Activated CD4-positive, alpha-beta T cell treated with anti-CD3 and anti-CD28 coated beads, Interleukin-2, amount 10 ng/mL, durations not matched to agents 7 days and 5 days (primary cell): ENCODE results near the gene PDGFA. TPM values are rescaled to one million over a fixed set of nuclear protein-coding genes. Genes with fewer than 3 reads are reported as not detected.

Experiments used
- CTCF ChIA-PET: fragments of 350-600 bp; sonication (Branson Sonifier 250); formaldehyde crosslinking; loops from one replicate; lab custom pipeline; 2021; ENCODE audit warnings: antibody characterized with exemption; lab: Charles Lee
- POLR2A ChIA-PET: fragments of 350-600 bp; sonication (Branson Sonifier 250); formaldehyde crosslinking; loops from one replicate; lab custom pipeline; 2021; ENCODE audit warnings: antibody characterized with exemption; lab: Charles Lee
- DNase-seq: peaks from one replicate; pipeline ENCODE4 v3.0.0-alpha.2; 2020
- H3K27ac Mint-ChIP-seq: one replicate; pipeline ENCODE4 v1.8.0; 2021; ENCODE audit warnings: mild to moderate bottlenecking, moderate library complexity, mixed read lengths
- H3K27me3 Mint-ChIP-seq: one replicate; pipeline ENCODE4 v1.8.0; 2021; ENCODE audit warnings: mixed read lengths
- H3K36me3 Mint-ChIP-seq: one replicate; pipeline ENCODE4 v1.8.0; 2021; ENCODE audit warnings: low read depth, mixed read lengths
- H3K4me1 Mint-ChIP-seq: one replicate; pipeline ENCODE4 v1.8.0; 2021; ENCODE audit warnings: mixed read lengths
- H3K4me3 Mint-ChIP-seq: one replicate; pipeline ENCODE4 v1.8.0; 2021; ENCODE audit warnings: mild to moderate bottlenecking, moderate library complexity, mixed read lengths
- H3K9me3 Mint-ChIP-seq: one replicate; pipeline ENCODE4 v1.8.0; 2021; ENCODE audit warnings: mixed read lengths
- total RNA-seq, 2 experiments: library from RNA; stranded (reverse); gene quantifications; one replicate each; pipeline ENCODE4 v1.2.3, GENCODE V29; 2021

The PDGFA gene
- total RNA-seq, 2 experiments from 2014 or later, result 0.37 to 0.46 TPM

DNA sequence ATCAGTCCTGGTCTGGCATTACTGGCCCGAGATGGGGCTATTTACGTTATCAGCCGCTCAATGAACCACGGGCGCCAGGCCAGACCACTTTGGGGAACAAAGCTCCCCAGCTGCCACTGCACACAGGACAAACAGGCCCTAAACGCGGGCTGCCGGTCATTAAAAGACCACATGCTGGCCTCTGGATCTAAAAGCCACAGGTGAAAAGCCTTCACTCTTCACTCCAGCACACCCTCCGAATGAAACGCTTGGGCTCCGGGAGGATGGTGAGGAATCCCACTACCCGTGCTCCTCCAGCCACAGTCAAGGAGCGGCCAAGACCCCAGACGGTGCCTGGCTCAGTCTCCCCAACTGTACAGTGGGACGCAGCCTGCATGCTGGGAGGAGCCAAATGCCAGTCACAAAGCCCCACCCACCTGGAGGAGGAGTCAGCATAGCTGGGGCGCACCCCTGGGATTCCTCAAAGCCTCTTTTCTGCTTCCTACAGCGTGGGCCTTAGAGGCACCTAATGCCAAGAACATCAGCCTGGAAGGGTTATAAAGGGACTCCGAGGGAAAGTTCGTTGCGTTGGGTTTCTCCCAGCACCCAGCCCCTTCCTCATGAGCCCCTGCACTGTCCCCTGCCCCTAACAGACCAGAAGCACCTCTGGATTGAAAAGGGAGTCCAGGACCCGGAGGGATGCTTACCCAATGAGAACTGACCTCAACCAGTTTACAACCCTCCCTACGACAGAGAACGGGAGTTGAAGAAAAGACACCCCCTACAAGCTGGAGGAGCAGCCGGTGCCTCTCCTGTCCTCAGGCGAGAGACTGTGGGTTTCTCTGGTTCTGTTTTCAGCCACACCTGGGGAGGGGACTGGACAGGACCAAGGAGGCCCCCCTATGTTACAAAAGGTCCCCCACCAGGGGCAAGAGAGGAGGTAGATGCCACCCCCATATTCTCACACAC lies 4.7 kb downstream of the PDGFA start:
- Mint-ChIP-seq H3K4me3 (no peak overlapping the region), H3K4me1 (peaks cover 8% of the 10 kb centered on the region), H3K36me3 (no peaks in the 10 kb centered on the region), H3K9me3 (no peaks in the 10 kb centered on the region), H3K27ac (no peak overlapping the region), H3K27me3 (peaks cover 25% of the 10 kb centered on the region)
- POLR2A ChIA-PET, result no interaction called here
- DNase-seq, result no peak
- CTCF ChIA-PET, result interaction anchor here (0.9 kb wide), 1 partner anchor 251 kb away, joined by 3 read pairs; no protein-coding TSS in a partner anchor

DNA sequence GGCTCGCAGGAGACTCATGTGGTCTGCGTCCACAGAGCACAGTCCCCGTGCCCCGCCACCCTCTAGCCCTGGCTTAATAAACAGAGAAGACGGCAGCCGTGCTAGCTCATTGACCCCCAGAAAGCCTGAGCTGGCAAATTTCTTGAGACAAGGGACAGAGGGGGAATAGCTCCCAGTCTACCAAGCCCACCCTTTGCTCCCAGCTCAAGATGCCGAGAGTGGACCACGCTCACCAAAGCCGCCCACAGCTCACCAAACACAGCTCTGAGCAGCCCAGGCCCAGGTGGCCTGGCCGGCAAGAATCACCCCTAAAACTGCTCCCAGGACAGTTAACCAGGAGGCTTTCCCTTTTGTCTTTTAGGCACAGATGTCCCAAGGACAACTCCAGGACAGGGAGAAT lies 5.4 kb downstream of the PDGFA start:
- H3K27ac Mint-ChIP-seq, result no peak overlapping the region
- H3K4me1 Mint-ChIP-seq, result peaks cover 8% of the 10 kb centered on the region
- H3K36me3 Mint-ChIP-seq, result no peaks in the 10 kb centered on the region
- no peaks in the 10 kb centered on the region for H3K9me3 Mint-ChIP-seq
- ChIA-PET CTCF (interaction anchor here (1.0 kb wide), 1 partner anchor 63 kb away, joined by 3 read pairs; no protein-coding TSS in a partner anchor), POLR2A (no interaction called here)
- H3K4me3 Mint-ChIP-seq, result no peak overlapping the region
- H3K27me3 Mint-ChIP-seq, result peaks cover 25% of the 10 kb centered on the region
- no peak for DNase-seq

DNA sequence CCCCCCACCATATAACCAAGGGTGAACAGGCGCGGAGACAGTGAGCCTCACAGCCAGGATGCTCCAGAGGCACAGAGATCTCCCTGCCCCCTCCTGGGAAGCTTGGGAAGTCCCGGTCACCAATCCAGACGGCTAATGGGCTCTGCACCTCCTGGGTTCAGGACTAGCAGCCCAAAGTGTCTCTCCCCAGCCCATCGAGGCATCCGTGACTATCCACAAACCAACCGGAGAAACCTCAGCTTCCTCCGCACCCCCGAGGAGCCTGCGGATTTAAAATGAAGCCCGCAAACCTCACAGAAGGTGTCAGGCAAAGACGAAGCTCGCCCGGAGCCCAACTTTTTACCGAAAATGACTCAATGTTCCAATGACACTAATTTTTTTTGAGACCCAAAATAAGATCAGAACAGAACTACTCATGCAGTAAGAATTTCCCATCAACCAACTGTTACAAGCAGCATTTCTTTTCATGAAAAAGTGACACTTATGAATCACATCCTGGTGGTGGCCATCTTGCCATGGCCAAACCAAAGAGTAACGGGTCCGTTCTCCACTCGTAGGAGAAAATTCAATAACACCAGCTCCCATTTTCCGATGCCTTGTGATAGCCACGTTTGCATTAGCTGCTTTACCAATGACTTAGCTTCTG lies 6.0 kb downstream of the PDGFA start:
- H3K4me3 Mint-ChIP-seq, result no peak overlapping the region
- ChIA-PET POLR2A (no interaction called here), CTCF (interaction anchor here (1.0 kb wide), 1 partner anchor 62 kb away, joined by 3 read pairs; no protein-coding TSS in a partner anchor)
- H3K27ac Mint-ChIP-seq, result no peak overlapping the region
- peaks cover 7% of the 10 kb centered on the region for H3K4me1 Mint-ChIP-seq
- H3K9me3 Mint-ChIP-seq, result no peaks in the 10 kb centered on the region
- peaks cover 22% of the 10 kb centered on the region for H3K27me3 Mint-ChIP-seq
- no peak for DNase-seq
- no peaks in the 10 kb centered on the region for H3K36me3 Mint-ChIP-seq

DNA sequence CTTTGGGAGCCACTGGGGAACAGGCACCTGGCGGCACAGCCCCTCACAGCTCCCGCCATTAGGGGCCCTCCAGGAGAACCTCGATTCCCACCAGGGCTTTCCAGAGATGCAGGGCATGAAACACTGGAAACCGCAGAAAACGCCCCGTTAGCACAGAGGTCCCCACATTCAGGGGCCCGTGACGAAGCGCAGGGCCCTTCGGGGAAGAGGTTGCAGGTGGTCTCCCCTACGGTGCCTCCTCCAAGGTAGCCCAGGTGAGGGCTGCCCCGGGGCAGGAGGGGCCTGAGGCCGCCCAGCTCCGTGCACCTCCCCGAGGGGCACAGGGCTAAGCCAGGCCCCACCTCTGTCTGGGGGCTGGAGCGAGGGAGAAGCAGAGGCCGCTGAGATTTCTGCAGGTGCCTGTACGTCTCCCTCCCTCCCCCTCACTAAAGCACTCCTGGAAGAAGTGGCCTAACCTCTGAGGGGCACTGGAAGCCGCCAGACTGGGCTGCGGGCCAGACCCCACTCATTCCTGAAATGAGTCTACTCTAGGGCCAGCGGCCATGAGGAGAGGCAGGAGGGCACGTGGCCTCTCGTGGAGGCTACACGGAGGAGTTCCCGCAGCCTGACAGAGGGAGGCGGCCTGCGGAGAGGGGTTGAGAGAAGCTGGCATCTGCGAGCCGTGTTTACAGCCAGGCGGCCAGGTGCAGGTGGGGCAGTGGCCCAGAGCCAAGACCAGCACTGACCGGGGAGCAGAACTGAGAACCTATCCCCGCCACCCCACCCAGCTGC lies 6.9 kb downstream of the PDGFA start:
- CTCF ChIA-PET, result no interaction called here
- POLR2A ChIA-PET, result no interaction called here

DNA sequence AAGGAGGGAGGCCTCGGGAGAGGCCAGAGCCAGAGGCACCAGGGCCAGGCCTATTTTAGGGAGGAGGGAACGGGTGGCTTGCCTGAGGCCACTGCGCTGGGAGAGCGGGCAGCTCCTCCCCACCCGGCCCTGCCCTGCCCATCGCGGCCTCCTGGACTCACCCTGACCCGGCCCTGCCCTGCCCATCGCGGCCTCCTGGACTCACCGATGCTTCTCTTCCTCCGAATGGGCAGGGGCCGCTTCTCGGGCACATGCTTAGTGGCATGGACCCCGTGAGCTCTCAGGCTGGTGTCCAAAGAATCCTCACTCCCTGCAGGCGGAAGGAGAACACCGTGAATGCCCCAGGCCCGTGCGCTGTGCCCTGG lies 7.5 kb downstream of the PDGFA start:
- Mint-ChIP-seq H3K36me3 (no peaks in the 10 kb centered on the region), H3K4me3 (no peak overlapping the region), H3K4me1 (no peaks in the 10 kb centered on the region), H3K9me3 (no peaks in the 10 kb centered on the region), H3K27me3 (peaks cover 13% of the 10 kb centered on the region), H3K27ac (no peak overlapping the region)
- POLR2A ChIA-PET, result no interaction called here
- no peak for DNase-seq
- CTCF ChIA-PET, result no interaction called here

More for the DNA sequence above, 6.9 kb downstream of the PDGFA start:
- Mint-ChIP-seq H3K27ac (no peak overlapping the region), H3K27me3 (peaks cover 15% of the 10 kb centered on the region), H3K4me3 (no peak overlapping the region), H3K36me3 (no peaks in the 10 kb centered on the region), H3K9me3 (no peaks in the 10 kb centered on the region), H3K4me1 (peaks cover 2% of the 10 kb centered on the region)
- no peak for DNase-seq

DNA sequence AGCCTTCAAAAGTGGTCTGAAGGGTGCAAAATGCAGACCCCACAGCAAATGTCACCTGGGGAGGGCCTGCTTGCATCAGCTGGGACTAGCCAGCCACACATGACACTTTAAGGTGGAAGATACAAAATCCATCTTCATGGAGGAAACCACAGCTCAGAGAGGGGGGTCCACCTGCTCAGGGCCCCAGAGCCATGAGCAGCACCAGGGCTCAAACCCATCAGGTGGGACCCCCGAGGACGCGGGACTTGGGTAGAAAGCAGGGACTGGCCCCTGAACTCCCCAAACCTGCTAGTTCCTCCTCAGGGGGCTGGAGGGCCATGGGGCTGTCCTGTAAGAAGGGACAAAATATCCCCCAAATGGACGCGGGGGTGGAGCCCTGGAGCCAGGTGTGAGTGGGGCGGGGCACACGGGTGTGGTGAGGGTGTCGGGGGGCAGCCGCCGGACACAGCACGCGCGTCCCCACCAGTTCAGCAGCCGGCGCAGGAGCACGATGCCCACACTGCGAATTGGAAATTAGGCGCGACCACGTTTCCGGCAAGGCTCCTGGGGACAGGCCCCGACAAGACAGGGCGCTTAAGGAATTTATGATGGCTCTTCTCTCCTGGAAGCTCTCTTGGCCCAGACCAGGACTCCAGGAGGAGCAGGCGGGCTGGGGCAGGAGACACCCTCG lies 8.0 kb downstream of the PDGFA start:
- no peak overlapping the region for H3K4me3 Mint-ChIP-seq
- POLR2A ChIA-PET, result no interaction called here
- H3K27ac Mint-ChIP-seq, result no peak overlapping the region

DNA sequence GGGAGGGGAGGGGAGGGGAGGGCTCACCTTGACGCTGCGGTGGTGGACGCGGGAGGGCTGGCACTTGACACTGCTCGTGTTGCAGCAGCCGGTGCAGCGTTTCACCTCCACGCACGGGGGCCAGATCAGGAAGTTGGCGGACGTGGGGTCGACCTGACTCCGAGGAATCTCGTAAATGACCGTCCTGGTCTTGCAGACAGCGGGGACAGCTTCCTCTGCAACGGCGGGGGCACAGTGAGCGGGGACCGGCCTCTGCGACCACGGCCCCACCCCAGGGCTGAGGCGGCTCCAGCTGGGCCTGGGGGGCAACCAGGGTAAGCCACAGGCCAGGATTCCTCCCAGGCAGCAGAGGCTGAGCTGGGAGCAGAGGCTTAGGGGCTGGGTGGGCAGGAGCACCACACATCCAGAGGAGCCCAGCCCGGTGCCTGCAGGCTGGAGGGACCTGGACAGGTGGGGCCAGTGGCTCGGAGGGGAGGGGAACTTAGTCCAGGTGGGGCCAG lies 8.8 kb downstream of the PDGFA start:
- ChIA-PET POLR2A (no interaction called here), CTCF (no interaction called here)
- no peaks in the 10 kb centered on the region for H3K4me1 Mint-ChIP-seq
- H3K27me3 Mint-ChIP-seq, result peaks cover 9% of the 10 kb centered on the region
- no peak overlapping the region for H3K27ac Mint-ChIP-seq
- H3K4me3 Mint-ChIP-seq, result no peak overlapping the region
- no peaks in the 10 kb centered on the region for H3K9me3 Mint-ChIP-seq
- no peaks in the 10 kb centered on the region for H3K36me3 Mint-ChIP-seq
- no peak for DNase-seq

More for the DNA sequence above, 8.0 kb downstream of the PDGFA start:
- H3K9me3 Mint-ChIP-seq, result no peaks in the 10 kb centered on the region
- no peaks in the 10 kb centered on the region for H3K36me3 Mint-ChIP-seq
- peaks cover 13% of the 10 kb centered on the region for H3K27me3 Mint-ChIP-seq
- CTCF ChIA-PET, result no interaction called here
- H3K4me1 Mint-ChIP-seq, result no peaks in the 10 kb centered on the region
- no peak for DNase-seq

DNA sequence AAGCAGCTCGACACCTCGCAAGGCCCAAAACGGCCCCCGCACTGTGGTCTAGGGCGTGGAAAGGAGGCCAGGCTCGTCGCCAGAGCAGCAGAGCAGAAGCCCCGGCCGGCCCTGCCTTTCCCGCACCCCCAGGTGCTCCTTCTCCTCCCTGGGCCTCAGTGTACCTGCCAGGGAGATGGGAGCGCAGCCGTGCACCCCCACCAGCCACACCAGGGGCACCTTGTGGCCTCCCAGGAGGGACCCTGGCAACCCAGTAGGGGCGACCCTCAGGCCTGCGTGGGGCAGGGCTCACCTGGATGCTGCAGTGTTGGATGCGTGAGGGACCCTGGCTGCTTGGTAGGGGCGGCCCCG lies 9.5 kb downstream of the PDGFA start:
- no peak for DNase-seq
- H3K4me1 Mint-ChIP-seq, result no peaks in the 10 kb centered on the region
- H3K27me3 Mint-ChIP-seq, result peaks cover 3% of the 10 kb centered on the region
- ChIA-PET CTCF (no interaction called here), POLR2A (no interaction called here)
- H3K27ac Mint-ChIP-seq, result no peak overlapping the region
- no peaks in the 10 kb centered on the region for H3K36me3 Mint-ChIP-seq
- no peak overlapping the region for H3K4me3 Mint-ChIP-seq
- H3K9me3 Mint-ChIP-seq, result no peaks in the 10 kb centered on the region

DNA sequence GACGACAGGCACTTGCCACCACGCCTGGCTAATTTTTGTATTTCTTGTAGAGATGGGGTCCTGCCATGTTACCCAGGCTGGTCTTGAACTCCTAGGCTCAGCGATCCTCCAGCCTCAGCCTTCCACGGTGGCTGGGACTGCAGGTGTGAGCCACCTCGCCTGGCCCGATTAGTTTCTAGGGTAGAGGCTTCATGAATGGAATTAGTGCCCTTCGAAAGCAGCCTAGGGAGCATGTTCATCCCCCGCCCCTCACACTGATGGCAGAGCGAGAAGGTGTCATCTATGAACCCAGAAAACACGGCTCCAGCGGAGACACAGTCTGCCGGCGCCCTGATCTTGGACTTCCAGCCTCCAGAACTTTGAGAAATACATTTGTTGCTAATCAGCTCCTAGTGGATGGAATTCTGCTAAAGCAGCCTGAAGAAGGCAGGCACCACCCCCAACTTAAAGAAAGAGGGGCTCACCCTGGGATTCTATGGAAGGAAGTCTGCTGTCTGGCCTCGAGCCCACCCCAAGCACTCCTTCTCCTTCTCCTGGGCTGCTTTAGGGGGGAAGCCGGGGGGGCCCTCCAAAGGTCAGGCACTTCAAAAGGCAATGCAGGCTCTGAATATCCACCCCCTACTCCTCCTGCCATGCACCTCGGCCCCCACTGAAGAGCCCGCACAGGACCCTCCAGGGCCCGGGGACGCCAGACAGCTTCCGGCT lies 10.1 kb downstream of the PDGFA start:
- H3K9me3 Mint-ChIP-seq, result no peaks in the 10 kb centered on the region
- no peak overlapping the region for H3K27ac Mint-ChIP-seq
- H3K4me3 Mint-ChIP-seq, result no peak overlapping the region
- H3K27me3 Mint-ChIP-seq, result peaks cover 2% of the 10 kb centered on the region
- H3K36me3 Mint-ChIP-seq, result no peaks in the 10 kb centered on the region
- ChIA-PET POLR2A (no interaction called here), CTCF (interaction anchor here (1.2 kb wide), 1 partner anchor 10 kb away, joined by 3 read pairs; the partner anchor contains the start of gene PDGFA)
- DNase-seq, result no peak
- no peaks in the 10 kb centered on the region for H3K4me1 Mint-ChIP-seq

DNA sequence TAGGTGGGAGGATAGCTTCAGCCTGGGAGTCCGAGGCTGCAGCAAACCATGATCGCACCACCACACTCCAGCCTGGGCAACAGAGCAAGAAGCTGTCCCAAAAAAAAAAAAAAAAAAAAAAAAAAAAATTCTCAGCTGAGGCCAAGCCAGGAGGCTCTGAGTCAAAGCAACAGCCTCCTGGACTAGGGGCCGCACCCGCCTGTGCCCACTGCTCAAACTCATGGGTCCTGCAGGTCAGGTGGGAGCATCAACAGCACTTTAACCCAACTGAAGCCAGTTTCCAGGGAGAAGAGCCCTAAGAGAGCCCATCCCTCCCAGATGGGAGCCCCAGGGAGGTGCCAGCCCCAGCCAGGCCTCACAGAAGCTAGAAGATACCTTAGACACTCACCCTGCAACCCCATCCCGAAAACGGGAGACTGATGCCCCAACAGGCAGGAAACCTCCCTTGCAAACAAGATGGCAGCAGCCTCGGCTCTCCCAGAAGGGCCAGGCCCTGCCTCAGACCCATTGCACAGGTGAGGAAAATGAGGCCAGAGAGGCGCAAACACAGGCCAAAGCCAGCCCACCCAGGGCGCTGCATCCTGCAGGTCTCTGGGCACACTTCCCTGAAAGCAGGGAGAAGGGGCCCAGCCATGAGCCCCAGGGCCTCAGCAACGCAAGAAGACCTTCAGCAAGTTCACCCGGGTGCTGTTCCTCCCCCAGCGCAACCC lies 11.0 kb downstream of the PDGFA start:
- H3K36me3 Mint-ChIP-seq, result no peaks in the 10 kb centered on the region
- H3K27ac Mint-ChIP-seq, result no peak overlapping the region
- H3K4me3 Mint-ChIP-seq, result no peak overlapping the region
- CTCF ChIA-PET, result interaction anchor here (0.8 to 1.2 kb wide), 2 partner anchors 11 to 67 kb away, joined by 3 read pairs; partner anchors contain the start of gene PDGFA
- no peaks in the 10 kb centered on the region for H3K9me3 Mint-ChIP-seq
- no peaks in the 10 kb centered on the region for H3K4me1 Mint-ChIP-seq
- POLR2A ChIA-PET, result no interaction called here
- H3K27me3 Mint-ChIP-seq, result no peaks in the 10 kb centered on the region
- no peak for DNase-seq

DNA sequence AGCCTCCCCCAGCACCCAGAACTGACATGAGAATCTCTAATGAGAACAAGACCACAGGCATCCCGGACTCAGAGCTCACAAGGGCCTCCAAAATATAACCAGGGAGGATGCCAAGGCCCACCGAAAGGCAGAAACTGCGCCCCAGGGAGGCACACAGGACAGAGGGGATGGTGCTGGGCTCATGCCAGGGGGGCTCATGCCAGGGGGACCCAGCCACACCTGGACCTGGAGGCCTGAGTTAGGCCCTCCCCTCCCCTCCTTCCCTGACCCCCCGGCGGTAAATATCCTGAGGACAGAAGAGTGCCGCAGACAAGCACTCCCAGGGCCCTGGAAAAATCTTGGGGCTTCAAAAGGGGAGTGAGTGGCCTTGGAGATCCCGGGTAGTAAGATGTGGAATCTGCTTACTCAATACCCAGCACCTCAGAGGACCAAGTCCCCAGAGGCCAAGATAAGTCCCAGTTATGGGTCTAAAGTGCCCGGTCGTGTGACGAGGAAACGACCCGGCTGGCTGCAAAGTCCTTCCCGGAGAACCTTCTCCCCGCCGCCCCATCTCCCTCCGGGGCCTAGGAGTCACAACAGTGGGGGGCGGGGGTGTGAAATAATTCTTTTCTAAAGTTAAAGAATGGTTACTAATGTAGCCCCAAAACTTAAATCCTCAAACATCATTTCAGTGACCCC lies 11.9 kb downstream of the PDGFA start:
- H3K27ac Mint-ChIP-seq, result no peak overlapping the region
- no peaks in the 10 kb centered on the region for H3K9me3 Mint-ChIP-seq
- H3K4me1 Mint-ChIP-seq, result no peaks in the 10 kb centered on the region
- H3K36me3 Mint-ChIP-seq, result no peaks in the 10 kb centered on the region
- no peak for DNase-seq
- CTCF ChIA-PET, result no interaction called here
- H3K4me3 Mint-ChIP-seq, result no peak overlapping the region
- H3K27me3 Mint-ChIP-seq, result no peaks in the 10 kb centered on the region
- POLR2A ChIA-PET, result no interaction called here
